ENCODE measurements around the gene PITX1.

The PITX1 gene

GRCh38 chr5:135027697-135028615, 6.1 kb downstream of the PITX1 start:
- no peak for DNase-seq

- DNase-seq: no peak
These were observed 6.7 kb downstream of the PITX1 start for GRCh38 chr5:135027266-135027696.

GRCh38 chr5:135026645-135027265, 7.3 kb downstream of the PITX1 start:
- DNase-seq: no peak

- DNase-seq: no peak
These were observed 8.0 kb downstream of the PITX1 start for GRCh38 chr5:135025730-135026644.

GRCh38 chr5:135024956-135025729, 8.9 kb downstream of the PITX1 start:
- DNase-seq: no peak

GRCh38 chr5:135020111-135020895, 13.7 kb downstream of the PITX1 start:
- no peak for DNase-seq

- DNase-seq: no peak
These were observed 14.7 kb downstream of the PITX1 start for GRCh38 chr5:135019314-135019713.

GRCh38 chr5:135018457-135018856, 15.6 kb downstream of the PITX1 start:
- DNase-seq: no peak

- DNase-seq: no peak
These were observed 17.2 kb downstream of the PITX1 start for GRCh38 chr5:135016861-135017290.

- DNase-seq: no peak
These were observed 18.1 kb downstream of the PITX1 start for GRCh38 chr5:135015942-135016341.

- no peak for DNase-seq
These were observed 20.0 kb downstream of the PITX1 start for GRCh38 chr5:135013947-135014570.

- DNase-seq: peak; percentile 4
These were observed 20.6 kb downstream of the PITX1 start for GRCh38 chr5:135013445-135013844.

- DNase-seq: peak; percentile 6
These were observed 21.1 kb downstream of the PITX1 start for GRCh38 chr5:135012951-135013391.

GRCh38 chr5:135012033-135012588, 21.9 kb downstream of the PITX1 start:
- DNase-seq: peak; percentile 7

GRCh38 chr5:135011355-135012032, 22.5 kb downstream of the PITX1 start:
- no peak for DNase-seq

- DNase-seq: no peak
These were observed 23.3 kb downstream of the PITX1 start for GRCh38 chr5:135010502-135011354.

- no peak for DNase-seq
These were observed 24.1 kb downstream of the PITX1 start for GRCh38 chr5:135009736-135010501.

Measured in 8988T (cell line).